Measurements from ENCODE around the gene MSX2. TPM values are rescaled to one million over a fixed set of nuclear protein-coding genes. Genes with fewer than 3 reads are reported as not detected.

The MSX2 gene
- total RNA-seq, 2 experiments from 2014 or later, result not detected

- peaks cover 8% of the 10 kb centered on the region for H3K27me3 Mint-ChIP-seq
- no peaks in the 10 kb centered on the region for H3K36me3 Mint-ChIP-seq
- no peaks in the 10 kb centered on the region for H3K4me1 Mint-ChIP-seq
- no peak overlapping the region for H3K27ac Mint-ChIP-seq
- no peak overlapping the region for H3K4me3 Mint-ChIP-seq
- ATAC-seq (ENCODE audit: low read depth) (no peak), DNase-seq (no peak)
- no peaks in the 10 kb centered on the region for H3K9me3 Mint-ChIP-seq
- POLR2A ChIA-PET, result no interaction called here
These were observed 25.3 kb upstream of the MSX2 start for GRCh38 chr5:174699131-174699530.

DNA sequence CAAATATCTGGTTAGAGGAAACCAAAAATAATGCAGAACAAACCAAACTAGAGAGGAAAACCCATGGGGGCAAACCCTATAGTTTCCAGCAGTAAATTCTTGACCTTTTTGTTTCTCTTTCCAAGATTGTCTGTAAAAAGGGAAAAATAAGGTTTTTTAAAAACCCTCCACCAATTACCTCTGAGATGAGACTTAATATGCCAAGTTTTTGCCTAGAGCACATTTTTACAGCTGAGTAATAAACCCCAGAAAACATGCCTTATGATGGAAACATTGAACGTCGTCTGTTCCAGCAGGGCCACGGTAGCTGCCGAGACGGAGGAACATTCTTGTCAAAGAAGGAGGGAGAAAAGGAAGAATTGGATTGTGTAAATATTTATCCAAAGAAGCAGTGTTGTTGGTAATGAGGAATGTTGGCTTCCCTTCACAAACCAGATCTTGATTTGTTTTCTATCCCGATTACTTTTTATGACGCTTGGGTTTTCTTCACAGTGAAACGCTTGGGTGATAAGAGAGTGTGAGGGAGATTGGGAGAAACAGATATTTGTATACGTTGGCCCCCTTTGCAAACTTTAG lies 17.3 kb upstream of the MSX2 start:
- peaks cover 3% of the 10 kb centered on the region for H3K27me3 Mint-ChIP-seq
- H3K4me3 Mint-ChIP-seq, result no peak overlapping the region
- ATAC-seq (ENCODE audit: low read depth), result no peak
- no peaks in the 10 kb centered on the region for H3K9me3 Mint-ChIP-seq
- H3K36me3 Mint-ChIP-seq, result no peaks in the 10 kb centered on the region
- no peak for DNase-seq
- no peak overlapping the region for H3K27ac Mint-ChIP-seq
- H3K4me1 Mint-ChIP-seq, result no peaks in the 10 kb centered on the region
- POLR2A ChIA-PET, result no interaction called here

DNA sequence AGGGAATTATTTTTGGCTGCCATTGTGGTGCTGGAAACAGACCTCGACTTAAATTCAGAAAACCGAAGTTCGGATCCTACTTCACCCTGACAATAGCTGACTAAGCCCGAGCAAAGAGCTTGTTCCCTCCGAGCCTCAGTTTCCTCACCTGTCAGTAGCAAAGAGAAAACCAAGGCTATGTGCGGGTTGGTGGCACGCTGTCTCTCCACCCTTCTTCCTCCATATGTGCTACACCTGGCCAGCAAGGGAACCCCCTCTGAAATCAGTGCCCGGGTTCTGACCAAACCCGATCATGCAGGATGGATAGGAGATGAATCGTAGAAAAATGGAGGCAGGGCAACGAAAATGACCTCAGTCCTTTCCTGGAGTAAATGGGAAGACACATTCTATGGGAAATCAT lies 16.7 kb upstream of the MSX2 start:
- no peaks in the 10 kb centered on the region for H3K36me3 Mint-ChIP-seq
- POLR2A ChIA-PET, result no interaction called here
- H3K4me1 Mint-ChIP-seq, result no peaks in the 10 kb centered on the region
- no peaks in the 10 kb centered on the region for H3K9me3 Mint-ChIP-seq
- no peak overlapping the region for H3K27ac Mint-ChIP-seq
- H3K27me3 Mint-ChIP-seq, result peaks cover 3% of the 10 kb centered on the region
- DNase-seq (no peak), ATAC-seq (ENCODE audit: low read depth) (no peak)
- no peak overlapping the region for H3K4me3 Mint-ChIP-seq

DNA sequence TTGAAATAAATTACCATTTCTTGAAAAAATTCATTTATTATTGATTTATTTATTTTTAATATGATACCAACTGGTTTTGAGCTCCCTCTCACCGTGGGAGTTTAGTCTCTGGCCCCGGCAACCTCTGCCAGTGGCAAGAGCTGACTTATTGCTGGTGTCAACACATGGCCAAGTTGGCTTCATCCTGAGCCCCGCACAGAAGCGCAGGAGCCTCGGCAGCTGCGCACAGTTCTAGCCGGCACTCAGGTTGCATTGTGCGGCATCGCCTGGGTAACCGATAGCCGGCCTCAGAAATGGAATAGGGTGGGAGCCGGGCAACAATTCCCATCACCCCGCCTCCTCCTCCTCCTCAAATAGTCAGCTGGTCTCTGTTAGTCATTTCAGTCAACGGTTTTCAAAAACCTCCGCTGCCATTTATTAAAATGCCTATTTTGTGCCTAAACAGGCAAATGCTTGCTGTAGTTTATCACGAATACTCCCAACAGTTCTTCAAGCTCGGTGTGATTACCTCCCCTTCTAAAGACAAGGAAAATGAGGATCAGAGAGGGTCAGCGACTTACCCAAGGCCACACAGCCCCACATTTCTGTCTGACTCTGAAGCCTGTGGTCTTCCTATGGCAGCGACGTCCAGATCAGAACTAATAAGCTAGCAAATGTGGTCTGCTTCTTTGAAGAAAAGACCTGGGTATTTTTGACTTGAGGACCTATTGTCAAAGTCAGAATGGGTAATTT lies 15.7 kb upstream of the MSX2 start:
- H3K9me3 Mint-ChIP-seq, result no peaks in the 10 kb centered on the region
- DNase-seq (no peak), ATAC-seq (ENCODE audit: low read depth) (no peak)
- no peaks in the 10 kb centered on the region for H3K36me3 Mint-ChIP-seq
- peaks cover 5% of the 10 kb centered on the region for H3K27me3 Mint-ChIP-seq
- H3K4me3 Mint-ChIP-seq, result no peak overlapping the region
- no peak overlapping the region for H3K27ac Mint-ChIP-seq
- H3K4me1 Mint-ChIP-seq, result no peaks in the 10 kb centered on the region
- POLR2A ChIA-PET, result no interaction called here

DNA sequence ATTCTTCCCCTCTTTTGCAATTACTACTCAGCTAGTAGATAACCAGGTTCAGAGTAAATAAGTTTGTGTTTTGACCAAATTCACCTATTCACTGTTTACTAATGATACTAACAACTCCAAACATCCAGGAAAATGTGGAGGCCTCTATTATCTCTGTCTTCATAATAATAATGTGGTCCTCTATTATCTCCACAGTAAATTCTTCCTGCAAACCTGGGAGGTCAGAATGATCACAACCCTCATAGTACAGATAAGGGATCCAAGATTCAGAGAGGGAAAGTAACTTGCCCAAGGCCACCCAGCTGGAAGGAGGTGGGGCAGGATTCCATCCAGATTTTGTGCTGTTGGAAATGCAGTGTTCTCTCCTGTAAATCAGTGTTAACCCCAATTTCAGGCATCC lies 9.6 kb upstream of the MSX2 start:
- Mint-ChIP-seq H3K9me3 (no peaks in the 10 kb centered on the region), H3K27me3 (peaks cover 18% of the 10 kb centered on the region), H3K27ac (no peak overlapping the region), H3K36me3 (no peaks in the 10 kb centered on the region), H3K4me1 (no peaks in the 10 kb centered on the region), H3K4me3 (no peak overlapping the region)
- POLR2A ChIA-PET, result no interaction called here
- ATAC-seq (ENCODE audit: low read depth) (no peak), DNase-seq (no peak)

DNA sequence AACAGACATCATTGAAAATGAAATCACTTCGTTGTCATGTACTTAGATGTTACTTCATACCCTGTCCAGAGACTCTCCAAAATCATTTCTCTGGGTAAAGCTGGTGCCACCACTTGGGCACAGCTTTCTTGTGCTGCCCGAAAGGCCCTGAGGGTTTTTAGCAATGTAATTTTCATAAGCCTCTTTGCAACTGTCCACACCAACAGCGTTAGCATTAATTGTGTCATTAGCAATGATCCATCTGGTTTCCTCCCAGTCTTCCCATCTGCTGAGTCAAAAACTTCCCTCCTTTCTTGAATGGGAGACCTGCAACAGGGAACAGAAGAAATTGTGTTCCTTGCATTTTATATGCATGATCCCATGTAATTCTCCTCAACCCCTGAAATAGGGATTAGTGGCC lies 8.6 kb upstream of the MSX2 start:
- POLR2A ChIA-PET, result no interaction called here
- no peak for DNase-seq
- no peaks in the 10 kb centered on the region for H3K9me3 Mint-ChIP-seq
- H3K27ac Mint-ChIP-seq, result no peak overlapping the region
- peaks cover 28% of the 10 kb centered on the region for H3K27me3 Mint-ChIP-seq
- H3K36me3 Mint-ChIP-seq, result no peaks in the 10 kb centered on the region
- H3K4me1 Mint-ChIP-seq, result no peaks in the 10 kb centered on the region
- ATAC-seq (ENCODE audit: low read depth), result no peak
- H3K4me3 Mint-ChIP-seq, result no peak overlapping the region

DNA sequence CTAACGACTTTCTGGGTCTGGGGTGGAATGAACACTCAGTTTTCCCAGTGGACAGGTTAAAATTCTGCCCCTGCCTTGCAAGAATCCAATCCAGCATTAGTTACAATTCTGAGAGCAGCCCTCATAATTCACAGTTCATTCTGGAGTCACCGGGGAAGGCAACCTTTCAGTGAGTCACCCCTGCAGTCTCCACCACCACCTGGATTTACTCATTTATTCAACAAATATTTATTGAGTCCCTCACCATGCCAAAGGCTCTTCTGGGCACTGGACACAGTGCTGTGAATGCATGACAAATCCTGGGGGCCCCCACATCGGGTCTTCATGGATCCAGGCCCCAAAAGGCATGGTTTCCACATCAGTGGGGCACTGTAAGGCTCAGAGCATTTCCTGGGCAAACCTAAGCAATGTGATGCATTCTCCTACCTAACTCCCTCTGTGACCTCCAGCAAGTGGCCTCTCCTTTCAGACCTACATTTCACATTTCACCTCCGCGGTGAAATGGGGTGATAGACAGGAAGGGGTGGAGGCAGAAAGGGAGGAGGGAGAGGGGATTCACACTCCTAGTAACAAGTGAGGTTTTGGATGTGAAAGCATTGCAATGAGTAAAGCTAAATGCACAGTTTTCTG lies 6.4 kb upstream of the MSX2 start:
- H3K27me3 Mint-ChIP-seq, result peaks cover 46% of the 10 kb centered on the region
- no peak overlapping the region for H3K4me3 Mint-ChIP-seq
- POLR2A ChIA-PET, result no interaction called here
- DNase-seq (no peak), ATAC-seq (ENCODE audit: low read depth) (no peak)
- H3K4me1 Mint-ChIP-seq, result no peaks in the 10 kb centered on the region
- no peaks in the 10 kb centered on the region for H3K36me3 Mint-ChIP-seq
- H3K9me3 Mint-ChIP-seq, result no peaks in the 10 kb centered on the region
- H3K27ac Mint-ChIP-seq, result no peak overlapping the region

GRCh38 chr5:174718880-174719610 lies 5.3 kb upstream of the MSX2 start:
- ATAC-seq (ENCODE audit: low read depth) (no peak), DNase-seq (no peak)
- Mint-ChIP-seq H3K36me3 (peaks cover 5% of the 10 kb centered on the region), H3K27ac (no peak overlapping the region), H3K4me3 (no peak overlapping the region), H3K9me3 (peaks cover 2% of the 10 kb centered on the region), H3K4me1 (peaks cover 5% of the 10 kb centered on the region), H3K27me3 (peaks cover 55% of the 10 kb centered on the region)
- POLR2A ChIA-PET, result no interaction called here

DNA sequence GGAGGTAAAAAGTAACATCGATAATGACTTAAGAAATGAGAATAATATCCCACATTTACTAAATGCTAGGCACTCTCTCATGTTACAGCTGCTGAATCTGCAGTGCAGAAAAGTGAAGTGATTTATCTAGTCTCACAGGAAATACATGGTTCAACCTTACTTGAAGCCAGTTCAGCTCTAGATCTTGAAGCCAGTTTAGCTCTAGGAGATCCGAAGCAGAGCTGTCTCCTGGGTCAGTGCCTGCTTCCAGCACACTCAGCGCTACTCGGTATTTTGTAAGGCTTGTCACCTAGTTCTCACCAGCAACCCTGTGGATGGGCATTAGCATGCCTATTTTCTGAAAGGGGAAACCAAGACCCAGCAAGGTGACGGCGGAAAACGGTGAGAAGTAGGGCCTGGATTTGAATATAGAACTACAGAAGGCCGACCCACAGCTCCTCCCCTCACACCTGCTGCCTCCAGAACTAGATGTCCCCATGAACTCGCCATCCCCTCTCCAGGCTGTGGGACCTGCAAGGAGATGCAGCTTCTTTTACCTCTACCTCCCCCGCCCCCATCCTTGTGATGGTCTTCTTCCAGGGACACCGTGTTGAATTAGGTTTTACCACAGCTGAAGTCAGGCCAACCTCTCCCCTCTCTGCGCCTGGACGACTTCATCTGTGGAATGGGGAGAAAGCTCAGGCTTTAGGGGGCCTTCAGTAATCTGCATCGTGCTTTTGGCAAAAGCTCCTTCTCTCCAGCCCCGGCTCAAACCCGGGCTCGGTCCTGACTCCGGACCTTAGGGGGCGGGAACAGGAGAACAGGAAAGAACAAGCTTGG lies 4.4 kb upstream of the MSX2 start:
- no peak for ATAC-seq (ENCODE audit: low read depth)
- Mint-ChIP-seq H3K4me3 (no peak overlapping the region), H3K27me3 (peaks cover 61% of the 10 kb centered on the region), H3K9me3 (peaks cover 3% of the 10 kb centered on the region), H3K27ac (no peak overlapping the region), H3K4me1 (peaks cover 7% of the 10 kb centered on the region), H3K36me3 (peaks cover 6% of the 10 kb centered on the region)
- no peak for DNase-seq
- POLR2A ChIA-PET, result no interaction called here

DNA sequence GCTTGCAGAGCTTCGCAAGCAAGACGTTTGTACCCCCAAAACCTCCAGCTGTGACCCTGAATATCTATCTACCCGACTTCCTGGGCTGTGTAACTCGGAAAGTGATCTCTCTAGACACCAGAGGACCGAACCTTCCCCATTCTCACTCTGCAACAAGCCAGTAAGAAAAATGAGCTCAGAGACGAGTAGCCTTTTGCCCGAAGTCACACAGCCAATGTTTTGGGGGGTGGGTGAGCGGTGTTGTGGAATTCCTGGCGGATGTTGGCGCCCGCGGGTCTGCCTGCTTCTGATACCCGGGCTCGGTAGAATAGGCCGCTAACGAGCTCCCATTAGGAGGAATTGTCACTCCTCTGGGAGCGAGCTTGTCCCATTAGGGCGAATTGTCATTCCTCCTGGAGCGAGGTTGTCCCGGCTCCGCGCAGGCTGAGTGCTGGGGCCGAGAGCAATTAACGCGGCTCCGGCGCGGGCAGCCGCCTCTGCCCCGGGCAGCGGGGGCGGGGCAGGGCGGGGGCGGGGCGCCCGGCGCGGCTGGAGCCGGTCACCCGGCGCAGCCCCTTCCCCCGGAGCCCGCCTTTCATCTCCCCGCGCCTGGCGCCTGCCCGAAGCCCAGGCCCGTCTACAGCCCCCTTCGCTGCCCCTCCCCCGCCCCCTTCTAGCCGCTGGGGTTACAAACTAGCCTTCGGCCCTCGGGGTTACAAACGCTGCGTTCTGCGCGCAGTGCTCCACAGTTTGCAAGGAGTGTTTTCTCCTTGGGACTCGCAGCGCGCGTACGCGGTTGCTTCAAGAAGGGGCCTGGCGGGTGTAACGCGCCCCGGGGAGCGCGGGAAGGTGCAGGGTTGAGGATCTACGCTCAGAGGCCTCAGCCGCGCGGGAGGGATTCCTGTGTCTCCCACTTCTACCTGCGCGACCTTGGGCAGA lies 3.5 kb upstream of the MSX2 start:
- Mint-ChIP-seq H3K9me3 (peaks cover 3% of the 10 kb centered on the region), H3K4me3 (no peak overlapping the region), H3K27me3 (peaks cover 70% of the 10 kb centered on the region), H3K36me3 (peaks cover 6% of the 10 kb centered on the region), H3K27ac (no peak overlapping the region), H3K4me1 (peaks cover 7% of the 10 kb centered on the region)
- POLR2A ChIA-PET, result no interaction called here
- ATAC-seq (ENCODE audit: low read depth) (no peak), DNase-seq (no peak)

GRCh38 chr5:174721530-174722432 lies 2.6 kb upstream of the MSX2 start:
- peaks cover 79% of the 10 kb centered on the region for H3K27me3 Mint-ChIP-seq
- DNase-seq (no peak), ATAC-seq (ENCODE audit: low read depth) (no peak)
- H3K36me3 Mint-ChIP-seq, result peaks cover 6% of the 10 kb centered on the region
- no peak overlapping the region for H3K27ac Mint-ChIP-seq
- POLR2A ChIA-PET, result no interaction called here
- H3K4me3 Mint-ChIP-seq, result no peak overlapping the region
- peaks cover 3% of the 10 kb centered on the region for H3K9me3 Mint-ChIP-seq
- peaks cover 7% of the 10 kb centered on the region for H3K4me1 Mint-ChIP-seq

DNA sequence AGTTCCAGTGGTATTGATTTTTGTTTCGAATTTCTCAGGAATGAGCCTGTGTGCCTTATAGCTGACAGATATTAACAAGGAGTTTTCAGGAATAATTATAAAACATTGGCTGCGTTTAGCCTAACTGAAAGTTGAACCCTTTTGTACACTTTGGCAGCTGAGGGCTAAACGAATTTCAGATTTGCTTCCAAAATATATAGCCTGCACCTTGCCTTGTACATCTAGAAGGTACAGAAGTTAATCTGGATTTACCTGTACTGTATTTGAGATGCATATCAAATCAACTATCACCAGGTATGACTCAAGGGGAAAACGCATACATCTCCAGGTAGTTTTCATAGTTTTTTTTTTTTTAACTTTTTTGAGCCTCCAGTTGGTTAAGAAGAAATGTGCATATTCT lies 1.9 kb upstream of the MSX2 start:
- H3K36me3 Mint-ChIP-seq, result peaks cover 6% of the 10 kb centered on the region
- peaks cover 3% of the 10 kb centered on the region for H3K9me3 Mint-ChIP-seq
- H3K27me3 Mint-ChIP-seq, result peaks cover 86% of the 10 kb centered on the region
- DNase-seq (no peak), ATAC-seq (ENCODE audit: low read depth) (no peak)
- no peak overlapping the region for H3K27ac Mint-ChIP-seq
- peaks cover 7% of the 10 kb centered on the region for H3K4me1 Mint-ChIP-seq
- H3K4me3 Mint-ChIP-seq, result no peak overlapping the region
- POLR2A ChIA-PET, result no interaction called here

Measured in activated naive CD8-positive, alpha-beta T cell treated with anti-CD3 and anti-CD28 coated beads, Interleukin-2, amount 10 ng/mL, durations not matched to agents 7 days and 5 days (primary cell).